Measurements from ENCODE around the gene SFXN1. TPM values are rescaled to one million over a fixed set of nuclear protein-coding genes. Genes with fewer than 3 reads are reported as not detected.

Gene SFXN1
- total and polyA plus RNA-seq, 8 donors = 29.2 to 47.2 (median 38.9) TPM

DNA sequence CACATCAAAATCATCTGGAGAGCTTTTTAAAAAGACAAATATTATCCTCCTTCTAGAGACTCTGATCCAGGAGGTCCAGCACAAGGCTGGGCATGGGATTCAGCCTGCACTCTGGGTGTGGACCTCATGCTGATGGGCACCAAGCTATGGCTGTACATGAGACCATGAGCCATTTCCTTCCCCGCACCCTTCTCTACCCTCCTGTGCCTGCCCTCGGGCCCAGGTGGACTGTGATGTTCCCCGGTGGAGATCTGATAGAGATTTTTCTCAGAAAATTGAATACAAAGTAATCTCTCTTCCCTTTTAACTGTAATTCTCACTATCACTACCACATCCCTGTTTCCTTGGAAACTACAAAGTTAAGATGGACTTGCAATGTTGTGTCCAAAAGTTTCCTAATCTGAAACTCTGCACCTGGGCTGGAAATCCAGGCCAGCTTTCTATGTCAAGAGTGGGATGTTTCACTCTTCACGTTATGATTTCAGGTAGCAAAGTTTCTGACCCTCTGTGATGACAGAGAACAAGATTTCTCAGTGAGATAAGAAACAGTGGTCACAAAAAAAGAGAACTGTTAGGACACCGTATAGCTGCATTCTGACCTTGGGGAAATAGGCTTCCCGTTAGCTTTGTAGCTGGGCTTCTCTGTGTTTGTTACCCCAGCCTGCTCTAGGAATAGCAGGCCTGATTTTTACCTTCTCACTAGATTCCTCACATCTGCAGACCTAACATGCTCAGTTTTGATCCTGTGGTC, 11.5 kb downstream of the SFXN1 start:
- no peak for ATAC-seq
- Histone ChIP-seq H3K27ac (no peak overlapping the region), H3K36me3 (peaks cover 0 to 41% of the 10 kb centered on the region in 2 donors), H3K27me3 (no peaks in the 10 kb centered on the region), H3K4me1 (no peaks in the 10 kb centered on the region), H3K9me3 (no peaks in the 10 kb centered on the region), H3K4me3 (no peak overlapping the region)
- intact Hi-C loops (cut with DNase I) = no loop called here
- TF ChIP-seq, protein P1, sequence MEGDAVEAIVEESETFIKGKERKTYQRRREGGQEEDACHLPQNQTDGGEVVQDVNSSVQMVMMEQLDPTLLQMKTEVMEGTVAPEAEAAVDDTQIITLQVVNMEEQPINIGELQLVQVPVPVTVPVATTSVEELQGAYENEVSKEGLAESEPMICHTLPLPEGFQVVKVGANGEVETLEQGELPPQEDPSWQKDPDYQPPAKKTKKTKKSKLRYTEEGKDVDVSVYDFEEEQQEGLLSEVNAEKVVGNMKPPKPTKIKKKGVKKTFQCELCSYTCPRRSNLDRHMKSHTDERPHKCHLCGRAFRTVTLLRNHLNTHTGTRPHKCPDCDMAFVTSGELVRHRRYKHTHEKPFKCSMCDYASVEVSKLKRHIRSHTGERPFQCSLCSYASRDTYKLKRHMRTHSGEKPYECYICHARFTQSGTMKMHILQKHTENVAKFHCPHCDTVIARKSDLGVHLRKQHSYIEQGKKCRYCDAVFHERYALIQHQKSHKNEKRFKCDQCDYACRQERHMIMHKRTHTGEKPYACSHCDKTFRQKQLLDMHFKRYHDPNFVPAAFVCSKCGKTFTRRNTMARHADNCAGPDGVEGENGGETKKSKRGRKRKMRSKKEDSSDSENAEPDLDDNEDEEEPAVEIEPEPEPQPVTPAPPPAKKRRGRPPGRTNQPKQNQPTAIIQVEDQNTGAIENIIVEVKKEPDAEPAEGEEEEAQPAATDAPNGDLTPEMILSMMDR (IDR thresholded peaks at IDR 0.05) = no peak
- no peak for DNase-seq

DNA sequence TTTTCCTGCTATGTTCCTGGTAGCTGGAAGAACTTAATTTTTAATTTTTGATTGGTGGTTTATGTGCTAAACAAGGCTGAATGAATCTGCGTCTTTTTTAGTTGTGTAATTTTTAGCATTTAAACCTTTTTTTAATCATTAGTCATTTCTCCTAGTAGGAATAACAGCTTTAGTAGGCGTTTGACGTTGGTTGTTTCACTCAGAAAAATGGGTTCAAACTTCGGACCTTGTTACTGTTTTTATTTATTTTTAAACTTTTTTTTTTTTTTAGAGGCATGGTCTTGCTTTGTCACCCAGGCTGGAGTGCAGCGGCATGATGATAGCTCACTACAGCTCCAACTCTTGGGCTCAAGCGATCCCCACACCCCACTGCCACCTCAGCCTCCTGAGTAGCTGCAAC, 12.9 kb downstream of the SFXN1 start:
- Histone ChIP-seq H3K9me3 (no peaks in the 10 kb centered on the region), H3K27ac (no peak overlapping the region), H3K4me3 (no peak overlapping the region), H3K4me1 (no peaks in the 10 kb centered on the region), H3K27me3 (no peaks in the 10 kb centered on the region), H3K36me3 (peaks cover 0 to 41% of the 10 kb centered on the region in 2 donors)
- intact Hi-C loops (cut with DNase I) = no loop called here
- DNase-seq (no peak), ATAC-seq (no peak)
- TF ChIP-seq, protein P1 (IDR thresholded peaks at IDR 0.05) = no peak

DNA sequence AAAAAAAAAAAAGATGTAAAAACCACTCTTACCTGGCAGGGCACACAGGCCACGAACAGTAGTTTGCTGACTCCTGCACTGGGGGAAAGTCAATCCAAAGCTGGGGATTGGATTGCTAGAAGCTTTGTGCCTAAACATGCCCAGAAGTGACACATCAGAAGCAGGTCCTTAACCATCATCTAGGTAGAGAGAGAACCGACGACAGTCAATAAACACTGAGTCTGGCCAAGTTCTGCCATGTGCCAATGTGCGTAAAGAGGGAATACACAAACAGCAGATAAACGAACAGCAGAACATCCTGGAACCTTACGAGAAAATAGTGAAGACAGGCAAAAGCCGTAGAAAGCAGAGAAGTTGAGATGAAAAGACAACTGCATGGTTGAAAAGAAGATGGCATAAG, 14.9 kb downstream of the SFXN1 start:
- ATAC-seq (no peak), DNase-seq (no peak)
- Histone ChIP-seq H3K36me3 (peaks cover 0 to 42% of the 10 kb centered on the region in 2 donors), H3K27ac (no peak overlapping the region), H3K9me3 (no peaks in the 10 kb centered on the region), H3K4me1 (no peaks in the 10 kb centered on the region), H3K27me3 (no peaks in the 10 kb centered on the region), H3K4me3 (no peak overlapping the region)
- TF ChIP-seq, protein P1 (IDR thresholded peaks at IDR 0.05) = no peak
- intact Hi-C loops (cut with DNase I) = no loop called here

DNA sequence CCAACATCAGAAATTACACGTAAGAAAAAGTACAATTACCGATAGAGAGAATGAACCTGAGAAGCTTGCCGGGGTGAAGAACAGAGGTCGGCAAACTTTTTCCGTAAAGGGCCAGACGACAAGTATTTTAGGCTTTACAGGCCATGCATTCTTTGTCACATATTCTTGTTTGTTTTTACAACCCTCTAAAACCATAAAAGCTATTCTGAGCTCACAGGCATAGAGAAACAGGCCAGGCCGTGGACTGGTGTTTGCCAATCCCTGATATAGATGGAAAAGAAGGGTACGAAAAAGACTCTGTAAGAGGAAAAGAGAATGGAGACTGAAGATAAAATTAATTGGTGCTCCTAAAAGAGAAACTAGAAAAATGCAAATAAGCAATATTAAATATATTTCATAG, 15.4 kb downstream of the SFXN1 start:
- H3K36me3 ChIP-seq = peaks cover 0 to 45% of the 10 kb centered on the region in 2 donors
- no peak overlapping the region for H3K27ac ChIP-seq
- H3K27me3 ChIP-seq = no peaks in the 10 kb centered on the region
- no peaks in the 10 kb centered on the region for H3K9me3 ChIP-seq
- no peaks in the 10 kb centered on the region for H3K4me1 ChIP-seq
- intact Hi-C loops (cut with DNase I) = no loop called here
- DNase-seq = no peak
- TF ChIP-seq, protein P1 (IDR thresholded peaks at IDR 0.05) = no peak
- ATAC-seq = no peak
- H3K4me3 ChIP-seq = no peak overlapping the region

DNA sequence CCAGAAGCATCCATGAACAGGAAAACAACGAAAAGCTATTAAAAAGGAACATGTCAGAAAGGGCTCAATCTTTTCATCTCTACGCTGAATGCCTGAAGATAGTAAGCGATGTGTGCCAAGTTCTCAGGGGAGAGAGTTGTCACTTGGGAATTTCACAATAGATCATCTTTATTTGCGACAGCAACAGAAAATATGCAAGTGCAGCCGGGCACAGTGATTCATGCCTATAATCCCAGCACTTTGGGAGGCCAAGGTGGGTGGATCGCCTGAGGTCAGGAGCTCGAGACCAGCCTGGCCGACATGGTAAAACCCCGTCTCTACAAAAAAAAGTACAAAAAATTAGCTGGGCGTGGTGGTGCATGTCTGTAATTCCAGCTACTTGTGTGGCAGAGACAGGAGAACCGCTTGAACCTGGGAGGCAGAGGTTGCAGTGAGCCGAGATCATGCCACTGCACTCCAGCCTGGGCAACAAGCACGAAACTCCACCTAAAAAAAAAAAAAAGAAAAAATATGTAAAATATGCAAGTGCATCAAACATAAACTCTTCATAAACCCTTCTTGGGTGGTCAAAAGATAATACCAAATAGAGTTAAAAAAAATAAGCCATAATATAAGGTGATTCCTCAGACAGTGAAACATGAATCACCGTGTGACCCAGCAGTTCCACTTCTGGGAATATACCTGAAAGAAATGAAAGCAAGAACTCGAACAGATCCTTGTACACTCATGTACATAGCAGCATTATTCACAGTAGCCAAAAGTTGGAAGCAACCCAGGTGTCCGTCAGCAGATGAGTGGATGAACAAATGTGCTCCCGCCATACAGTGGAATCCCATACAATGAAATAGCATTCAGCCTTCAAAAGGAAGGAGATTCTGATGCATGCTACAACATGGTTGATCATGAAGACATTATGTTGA, 16.2 kb downstream of the SFXN1 start:
- intact Hi-C loops (cut with DNase I) = no loop called here
- peaks cover 0 to 49% of the 10 kb centered on the region in 2 donors for H3K36me3 ChIP-seq
- H3K9me3 ChIP-seq = no peaks in the 10 kb centered on the region
- no peak overlapping the region for H3K4me3 ChIP-seq
- H3K4me1 ChIP-seq = no peaks in the 10 kb centered on the region
- no peaks in the 10 kb centered on the region for H3K27me3 ChIP-seq
- no peak overlapping the region for H3K27ac ChIP-seq
- TF ChIP-seq, protein P1 (IDR thresholded peaks at IDR 0.05) = no peak
- ATAC-seq (no peak), DNase-seq (no peak)
